CD8-positive, alpha-beta memory T cell (primary cell): Measurements from ENCODE around the gene GRK7. TPM values are rescaled to one million over a fixed set of nuclear protein-coding genes. Genes with fewer than 3 reads are reported as not detected.

Source experiments
- CTCF ChIA-PET: fragments of 350-600 bp; sonication (Branson Sonifier 250); formaldehyde crosslinking; loops from one replicate; lab custom pipeline; 2021; ENCODE audit warnings: antibody characterized with exemption; lab: Charles Lee
- POLR2A ChIA-PET: fragments of 350-600 bp; sonication (Branson Sonifier 250); formaldehyde crosslinking; loops from one replicate; lab custom pipeline; 2021; ENCODE audit warnings: antibody characterized with exemption; lab: Charles Lee
- DNase-seq, 5 donors: peaks; one replicate each; pipeline versions ENCODE4 v3.0.0 to v3.0.0-alpha.2; 2020 to 2022; ENCODE audit warnings: mixed read lengths in 1 of 5
- H3K27ac ChIP-seq: one replicate; pipeline ENCODE4 v1.7.0; 2013; ENCODE audit warnings: low read depth, mild to moderate bottlenecking, low read length, moderate library complexity
- H3K27me3 ChIP-seq: 2 replicates; pipeline ENCODE4 v1.7.0; 2013; ENCODE audit warnings: low read length, mild to moderate bottlenecking; ENCODE audit not compliant: insufficient read depth, poor library complexity, severe bottlenecking
- H3K36me3 ChIP-seq: 2 replicates; pipeline ENCODE4 v1.7.0; 2013; ENCODE audit warnings: mild to moderate bottlenecking, low read length, moderate library complexity; ENCODE audit not compliant: insufficient read depth
- H3K4me1 ChIP-seq: 2 replicates; pipeline ENCODE4 v1.7.0; 2013; ENCODE audit warnings: mild to moderate bottlenecking, low read length, moderate library complexity; ENCODE audit not compliant: insufficient read depth
- H3K4me3 ChIP-seq: 2 replicates; pipeline ENCODE4 v1.7.0; 2013; ENCODE audit warnings: mild to moderate bottlenecking, low read length
- H3K9me3 ChIP-seq: 2 replicates; pipeline ENCODE4 v1.7.0; 2013; ENCODE audit warnings: mild to moderate bottlenecking, low read length
- H3K27ac Mint-ChIP-seq, 8 donors: one replicate each; pipeline ENCODE4 v1.8.0; 2020 to 2021; ENCODE audit warnings: mixed read lengths in 8 of 8, mild to moderate bottlenecking in 6 of 8, inconsistent platforms in 3 of 8, moderate library complexity in 3 of 8
- H3K27me3 Mint-ChIP-seq, 2 donors: one replicate each; pipeline ENCODE4 v1.8.0; 2020 to 2021; ENCODE audit warnings: mixed read lengths in 2 of 2, mild to moderate bottlenecking in 1 of 2, moderate library complexity in 1 of 2
- H3K36me3 Mint-ChIP-seq, 3 donors: one replicate each; pipeline ENCODE4 v1.8.0; 2020 to 2021; ENCODE audit warnings: mixed read lengths in 3 of 3, inconsistent platforms in 1 of 3, mild to moderate bottlenecking in 1 of 3
- H3K4me1 Mint-ChIP-seq, 3 donors: one replicate each; pipeline ENCODE4 v1.8.0; 2020 to 2021; ENCODE audit warnings: mixed read lengths in 3 of 3, inconsistent platforms in 1 of 3, mild to moderate bottlenecking in 1 of 3
- H3K4me3 Mint-ChIP-seq, 7 donors: one replicate each; pipeline ENCODE4 v1.8.0; 2020 to 2021; ENCODE audit warnings: mixed read lengths in 7 of 7, mild to moderate bottlenecking in 6 of 7, moderate library complexity in 4 of 7, inconsistent platforms in 2 of 7
- H3K9me3 Mint-ChIP-seq, 5 donors: one replicate each; pipeline ENCODE4 v1.8.0; 2020 to 2022; ENCODE audit warnings: mixed read lengths in 5 of 5, mild to moderate bottlenecking in 3 of 5, moderate library complexity in 2 of 5, inconsistent platforms in 1 of 5
- polyA plus RNA-seq: library from polyadenylated mRNA; unstranded; fragments of 300-500 nt; fragmentation: Illumina TruSeq; gene quantifications from one replicate; pipeline ENCODE4 v1.2.3, GENCODE V29; 2021
- total RNA-seq, 2 experiments: library from RNA; stranded (reverse); gene quantifications; one replicate each; pipeline ENCODE4 v1.2.3, GENCODE V29; 2021

The GRK7 gene
- total and polyA plus RNA-seq, 3 experiments from 2014 or later: not detected

DNA sequence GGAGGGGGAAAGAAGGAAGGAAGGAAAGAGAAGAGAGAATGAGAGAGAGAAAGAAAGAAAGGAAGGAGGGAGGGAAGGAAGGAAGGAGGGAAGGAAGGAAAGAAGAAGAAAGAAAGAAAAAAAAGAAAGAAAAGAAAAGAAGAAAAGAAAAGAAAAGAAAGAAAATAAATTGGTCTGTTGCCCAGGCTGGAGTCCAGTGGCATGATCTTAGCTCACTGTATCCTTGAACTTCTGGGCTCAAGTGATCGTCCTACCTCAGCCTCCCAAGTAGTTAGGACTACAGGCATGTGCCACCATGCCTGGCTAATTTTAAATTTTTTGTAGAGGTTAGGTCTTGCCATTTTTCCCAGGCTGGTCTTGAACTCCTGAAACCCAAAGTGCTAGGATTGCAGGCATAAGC lies 36.7 kb upstream of the GRK7 start:
- Mint-ChIP-seq H3K4me1 (no peaks in the 10 kb centered on the region), H3K4me3 (no peak overlapping the region), H3K27me3 (peaks cover 7 to 17% of the 10 kb centered on the region in 2 donors), H3K27ac (no peak overlapping the region), H3K9me3 (no peaks in the 10 kb centered on the region), H3K36me3 (no peaks in the 10 kb centered on the region)
- Histone ChIP-seq H3K4me3 (no peak overlapping the region), H3K27me3 (no peaks in the 10 kb centered on the region), H3K27ac (no peak overlapping the region), H3K4me1 (no peaks in the 10 kb centered on the region), H3K9me3 (no peaks in the 10 kb centered on the region), H3K36me3 (no peaks in the 10 kb centered on the region)
- ChIA-PET POLR2A (no interaction called here), CTCF (interaction anchor here (0.5 to 1.1 kb wide), 2 partner anchors 12 to 187 kb away, joined by 3 to 5 read pairs; partner anchors contain the start of gene RNF7)
- no peak for DNase-seq

- Mint-ChIP-seq H3K4me3 (no peak overlapping the region), H3K9me3 (no peaks in the 10 kb centered on the region), H3K27me3 (peaks cover 7 to 17% of the 10 kb centered on the region in 2 donors), H3K27ac (peak overlapping the region in 2 of 8 donors; percentile 27 to 39), H3K4me1 (no peaks in the 10 kb centered on the region), H3K36me3 (no peaks in the 10 kb centered on the region)
- Histone ChIP-seq H3K4me3 (no peak overlapping the region), H3K4me1 (no peaks in the 10 kb centered on the region), H3K27ac (no peak overlapping the region), H3K27me3 (no peaks in the 10 kb centered on the region), H3K9me3 (no peaks in the 10 kb centered on the region), H3K36me3 (no peaks in the 10 kb centered on the region)
- no peak for DNase-seq
- POLR2A ChIA-PET: no interaction called here
- CTCF ChIA-PET: interaction anchor here (1.2 to 1.9 kb wide), 2 partner anchors 10 to 185 kb away, joined by 3 to 4 read pairs; partner anchors contain the start of gene RNF7
Observed at GRCh38 chr3:141728355-141728892, 34.8 kb upstream of the GRK7 start.

GRCh38 chr3:141729240-141729639 lies 34.0 kb upstream of the GRK7 start:
- H3K27me3 ChIP-seq: no peaks in the 10 kb centered on the region
- no peaks in the 10 kb centered on the region for H3K4me1 Mint-ChIP-seq
- H3K27ac ChIP-seq: no peak overlapping the region
- no peaks in the 10 kb centered on the region for H3K36me3 Mint-ChIP-seq
- no peaks in the 10 kb centered on the region for H3K4me1 ChIP-seq
- ChIA-PET POLR2A (no interaction called here), CTCF (interaction anchor here (1.2 to 1.9 kb wide), 2 partner anchors 9 to 184 kb away, joined by 3 to 4 read pairs; partner anchors contain the start of gene RNF7)
- H3K9me3 ChIP-seq: no peaks in the 10 kb centered on the region
- no peak for DNase-seq
- H3K4me3 ChIP-seq: no peak overlapping the region
- no peaks in the 10 kb centered on the region for H3K36me3 ChIP-seq
- peaks cover 7 to 17% of the 10 kb centered on the region in 2 donors for H3K27me3 Mint-ChIP-seq
- no peak overlapping the region for H3K27ac Mint-ChIP-seq
- no peak overlapping the region for H3K4me3 Mint-ChIP-seq
- no peaks in the 10 kb centered on the region for H3K9me3 Mint-ChIP-seq

- Histone ChIP-seq H3K4me3 (no peak overlapping the region), H3K4me1 (peaks cover 9% of the 10 kb centered on the region), H3K27me3 (no peaks in the 10 kb centered on the region), H3K9me3 (no peaks in the 10 kb centered on the region), H3K27ac (peak overlapping the region; percentile 10), H3K36me3 (no peaks in the 10 kb centered on the region)
- Mint-ChIP-seq H3K9me3 (no peaks in the 10 kb centered on the region), H3K4me1 (peaks cover 13 to 27% (median 26%) of the 10 kb centered on the region in 3 donors), H3K27me3 (no peaks in the 10 kb centered on the region), H3K36me3 (peaks cover 0 to 11% (median 0%) of the 10 kb centered on the region in 3 donors), H3K27ac (peak overlapping the region in 3 of 8 donors; percentile 4 to 64 (median 42)), H3K4me3 (no peak overlapping the region)
- POLR2A ChIA-PET: no interaction called here
- CTCF ChIA-PET: interaction anchor here (1.5 kb wide), 1 partner anchor 140 kb away, joined by 4 read pairs; no protein-coding TSS in a partner anchor
- DNase-seq: no peak
Observed at GRCh38 chr3:141735176-141735575, 28.0 kb upstream of the GRK7 start.

GRCh38 chr3:141735770-141736465 lies 27.3 kb upstream of the GRK7 start:
- no peaks in the 10 kb centered on the region for H3K9me3 Mint-ChIP-seq
- H3K4me3 Mint-ChIP-seq: no peak overlapping the region
- CTCF ChIA-PET: interaction anchor here (1.5 kb wide), 1 partner anchor 139 kb away, joined by 4 read pairs; no protein-coding TSS in a partner anchor

DNA sequence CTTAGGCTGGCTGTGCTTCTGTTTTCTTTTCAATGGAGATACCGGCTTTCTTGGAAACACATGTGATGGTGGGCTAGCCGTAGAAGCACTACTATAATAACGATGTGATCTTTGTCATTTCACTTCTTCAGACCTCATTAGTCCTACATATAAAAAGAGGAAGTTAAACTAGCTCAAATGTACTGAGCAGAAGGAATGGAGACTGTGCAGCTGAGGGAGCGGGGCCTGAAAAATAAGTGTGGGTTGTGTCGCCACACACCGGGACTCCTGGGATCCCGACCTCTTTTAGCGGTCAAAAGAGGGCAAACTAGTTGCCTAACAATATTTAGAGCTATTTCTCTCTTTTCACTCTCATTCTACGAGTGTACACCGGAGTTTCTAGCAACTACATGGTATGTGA lies 26.1 kb upstream of the GRK7 start:
- H3K27me3 ChIP-seq: no peaks in the 10 kb centered on the region
- no peaks in the 10 kb centered on the region for H3K9me3 ChIP-seq
- peaks cover 24% of the 10 kb centered on the region for H3K4me1 ChIP-seq
- no peaks in the 10 kb centered on the region for H3K27me3 Mint-ChIP-seq
- no peak for DNase-seq
- no peak overlapping the region for H3K4me3 Mint-ChIP-seq
- H3K36me3 ChIP-seq: no peaks in the 10 kb centered on the region
- no peaks in the 10 kb centered on the region for H3K9me3 Mint-ChIP-seq
- H3K27ac Mint-ChIP-seq: peak overlapping the region in 7 of 8 donors; percentile 36 to 97 (median 70)
- H3K27ac ChIP-seq: no peak overlapping the region
- H3K4me1 Mint-ChIP-seq: peaks cover 32 to 47% (median 45%) of the 10 kb centered on the region in 3 donors
- POLR2A ChIA-PET: interaction anchor here (2.3 kb wide), 1 partner anchor 60 kb away, joined by 20 read pairs; no protein-coding TSS in a partner anchor
- CTCF ChIA-PET: interaction anchor here (0.8 to 1.3 kb wide), 2 partner anchors 59 to 138 kb away, joined by 3 to 5 read pairs; no protein-coding TSS in a partner anchor
- no peak overlapping the region for H3K4me3 ChIP-seq
- H3K36me3 Mint-ChIP-seq: peaks cover 0 to 19% (median 3%) of the 10 kb centered on the region in 3 donors

More at GRCh38 chr3:141735770-141736465, 27.3 kb upstream of the GRK7 start:
- Mint-ChIP-seq H3K27ac (peak overlapping the region in 6 of 8 donors; percentile 4 to 84 (median 64)), H3K27me3 (no peaks in the 10 kb centered on the region), H3K36me3 (peaks cover 0 to 14% (median 3%) of the 10 kb centered on the region in 3 donors), H3K4me1 (peaks cover 21 to 35% (median 33%) of the 10 kb centered on the region in 3 donors)
- Histone ChIP-seq H3K27me3 (no peaks in the 10 kb centered on the region), H3K4me1 (peaks cover 17% of the 10 kb centered on the region), H3K9me3 (no peaks in the 10 kb centered on the region), H3K27ac (peak overlapping the region; percentile 10), H3K4me3 (no peak overlapping the region), H3K36me3 (no peaks in the 10 kb centered on the region)
- POLR2A ChIA-PET: no interaction called here
- DNase-seq: no peak

DNA sequence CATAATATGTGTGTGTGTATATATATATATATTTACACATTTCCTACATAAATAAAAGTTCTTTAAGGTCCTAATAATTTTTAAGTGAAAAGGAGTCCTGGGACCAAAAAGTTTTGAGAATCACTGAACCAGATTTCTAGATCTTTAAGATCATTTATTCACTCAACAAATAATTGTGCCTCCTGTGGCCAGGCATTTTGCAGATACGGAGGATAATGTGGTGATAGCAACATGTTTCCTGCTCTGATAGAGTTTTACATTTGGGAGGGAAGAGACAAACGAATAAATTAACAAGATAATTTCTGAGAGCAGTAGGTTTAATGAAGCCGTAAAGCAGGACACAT lies 25.6 kb upstream of the GRK7 start:
- peaks cover 0 to 22% (median 3%) of the 10 kb centered on the region in 3 donors for H3K36me3 Mint-ChIP-seq
- ChIA-PET POLR2A (interaction anchor here (0.6 to 3.3 kb wide), 6 partner anchors 19 to 533 kb away, joined by 3 to 36 read pairs (median 5); partner anchors contain the start of gene ATP1B3), CTCF (interaction anchor here (0.9 to 3.0 kb wide), 10 partner anchors 9 to 176 kb away, joined by 3 to 28 read pairs (median 10); partner anchors contain the start of gene ATP1B3)
- H3K27me3 ChIP-seq: no peaks in the 10 kb centered on the region
- no peaks in the 10 kb centered on the region for H3K36me3 ChIP-seq
- peak overlapping the region; percentile 49 for H3K4me3 ChIP-seq
- DNase-seq: no peak
- peak overlapping the region; percentile 95 to 100 (median 98) for H3K4me3 Mint-ChIP-seq
- no peaks in the 10 kb centered on the region for H3K9me3 ChIP-seq
- H3K27ac Mint-ChIP-seq: peak overlapping the region; percentile 93 to 100 (median 96)
- H3K27me3 Mint-ChIP-seq: no peaks in the 10 kb centered on the region
- H3K9me3 Mint-ChIP-seq: no peaks in the 10 kb centered on the region
- H3K27ac ChIP-seq: peak overlapping the region; percentile 62
- peaks cover 35 to 51% (median 50%) of the 10 kb centered on the region in 3 donors for H3K4me1 Mint-ChIP-seq
- H3K4me1 ChIP-seq: peaks cover 24% of the 10 kb centered on the region
